HUES6 (cell line): ENCODE results near the gene KDR.
A peak's percentile ranks its signal among the peaks of the same experiment; 100 is the strongest.

Source experiments
- H3K27ac ChIP-seq: 2 replicates; pipeline ENCODE4 v1.7.0; 2013; ENCODE audit warnings: low read depth, mild to moderate bottlenecking, low read length, inconsistent platforms
- H3K27me3 ChIP-seq: 2 replicates; pipeline ENCODE4 v1.6.1; 2013; ENCODE audit warnings: low read length; ENCODE audit not compliant: control insufficient read depth, insufficient read depth
- H3K36me3 ChIP-seq: 2 replicates; pipeline ENCODE4 v1.6.1; 2013; ENCODE audit warnings: low read length; ENCODE audit not compliant: control insufficient read depth, insufficient read depth
- H3K4me1 ChIP-seq: 2 replicates; pipeline ENCODE4 v1.6.1; 2013; ENCODE audit warnings: low read length; ENCODE audit not compliant: control insufficient read depth, insufficient read depth
- H3K4me3 ChIP-seq: 2 replicates; pipeline ENCODE4 v1.5.1; 2013; ENCODE audit warnings: low read depth, low read length
- H3K9ac ChIP-seq: one replicate; pipeline ENCODE4 v1.6.1; 2013; ENCODE audit warnings: mild to moderate bottlenecking, low read length
- H3K9me3 ChIP-seq: 2 replicates; pipeline ENCODE4 v1.6.1; 2013; ENCODE audit warnings: low read depth, low read length; ENCODE audit not compliant: control insufficient read depth, insufficient read depth

The KDR gene

GRCh38 chr4:55080174-55080865, 45.1 kb downstream of the KDR start:
- peaks cover 69% of the 10 kb centered on the region for H3K36me3 ChIP-seq
- H3K4me3 ChIP-seq: no peak overlapping the region
- peak overlapping the region; percentile 22 for H3K9ac ChIP-seq
- peaks cover 28% of the 10 kb centered on the region for H3K4me1 ChIP-seq
- H3K27me3 ChIP-seq: no peaks in the 10 kb centered on the region
- H3K9me3 ChIP-seq: no peaks in the 10 kb centered on the region
- H3K27ac ChIP-seq: no peak overlapping the region; the same call in 1 of the 2 replicates

DNA sequence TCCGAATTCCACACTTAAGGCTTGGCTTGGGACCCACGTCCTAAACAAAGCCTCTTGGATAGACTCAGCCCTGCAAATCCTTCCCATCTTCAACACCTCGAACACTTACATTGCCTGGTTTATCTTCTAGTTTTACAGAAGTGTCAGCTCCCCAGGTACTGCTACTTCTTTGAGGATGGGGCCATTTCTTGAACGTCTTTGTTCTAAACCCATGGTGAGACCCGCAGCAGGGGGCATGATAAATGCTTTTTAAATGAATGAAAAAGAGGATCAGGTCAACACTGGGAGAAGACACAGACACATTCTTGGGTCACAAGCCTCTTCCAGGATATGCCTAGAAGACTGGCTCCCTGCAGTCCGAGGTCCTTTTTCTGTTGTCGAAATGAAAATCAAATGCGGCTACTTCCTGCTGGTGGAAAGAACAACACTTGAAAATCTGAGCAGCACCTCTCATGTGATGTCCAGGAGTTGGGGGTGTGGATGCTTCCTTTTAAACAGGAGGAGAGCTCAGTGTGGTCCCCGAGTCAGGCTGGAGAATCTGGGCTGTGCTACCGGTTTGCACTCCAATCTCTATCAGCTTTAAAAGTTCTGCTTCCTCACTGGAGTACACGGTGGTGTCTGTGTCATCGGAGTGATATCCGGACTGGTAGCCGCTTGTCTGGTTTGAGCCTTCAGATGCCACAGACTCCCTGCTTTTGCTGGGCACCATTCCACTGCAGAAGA, 45.8 kb downstream of the KDR start:
- peak overlapping the region; percentile 34 for H3K9ac ChIP-seq
- peak overlapping the region; percentile 16; the same call in 1 of the 2 replicates for H3K27ac ChIP-seq
- H3K36me3 ChIP-seq: peaks cover 62% of the 10 kb centered on the region
- H3K4me3 ChIP-seq: no peak overlapping the region
- H3K9me3 ChIP-seq: no peaks in the 10 kb centered on the region
- H3K27me3 ChIP-seq: no peaks in the 10 kb centered on the region
- H3K4me1 ChIP-seq: peaks cover 31% of the 10 kb centered on the region

- H3K4me3 ChIP-seq: no peak overlapping the region
- H3K27me3 ChIP-seq: no peaks in the 10 kb centered on the region
- peak overlapping the region; percentile 16; the same call in 1 of the 2 replicates for H3K27ac ChIP-seq
- H3K4me1 ChIP-seq: peaks cover 31% of the 10 kb centered on the region
- H3K9ac ChIP-seq: peak overlapping the region; percentile 34
- H3K36me3 ChIP-seq: peaks cover 56% of the 10 kb centered on the region
- no peaks in the 10 kb centered on the region for H3K9me3 ChIP-seq
Measured at GRCh38 chr4:55078987-55079386, 46.4 kb downstream of the KDR start.

DNA sequence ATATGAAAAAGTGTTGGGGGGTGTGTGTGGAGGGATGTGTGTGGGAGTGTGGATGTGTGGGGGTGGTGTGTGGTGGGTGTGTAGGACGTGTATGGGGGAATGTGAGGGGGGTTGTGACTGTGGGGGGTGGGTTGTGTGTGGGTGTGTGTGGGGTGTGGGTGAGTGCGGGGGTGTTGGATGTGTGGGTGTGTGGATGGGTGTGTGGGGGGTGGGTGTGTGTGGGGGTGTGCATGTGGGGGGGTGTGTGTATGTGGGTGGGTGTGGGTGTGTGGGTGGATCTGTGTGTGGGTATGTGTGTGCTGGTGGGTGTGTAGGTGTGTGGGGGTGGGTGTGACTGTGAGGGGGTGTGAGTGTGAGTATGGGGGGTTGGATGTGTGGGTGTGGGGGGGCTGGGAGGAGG, 47.8 kb downstream of the KDR start:
- Histone ChIP-seq H3K36me3 (peaks cover 42% of the 10 kb centered on the region), H3K27ac (no peak overlapping the region), H3K9me3 (no peaks in the 10 kb centered on the region), H3K9ac (no peak overlapping the region), H3K4me1 (peaks cover 36% of the 10 kb centered on the region), H3K27me3 (no peaks in the 10 kb centered on the region), H3K4me3 (no peak overlapping the region)

DNA sequence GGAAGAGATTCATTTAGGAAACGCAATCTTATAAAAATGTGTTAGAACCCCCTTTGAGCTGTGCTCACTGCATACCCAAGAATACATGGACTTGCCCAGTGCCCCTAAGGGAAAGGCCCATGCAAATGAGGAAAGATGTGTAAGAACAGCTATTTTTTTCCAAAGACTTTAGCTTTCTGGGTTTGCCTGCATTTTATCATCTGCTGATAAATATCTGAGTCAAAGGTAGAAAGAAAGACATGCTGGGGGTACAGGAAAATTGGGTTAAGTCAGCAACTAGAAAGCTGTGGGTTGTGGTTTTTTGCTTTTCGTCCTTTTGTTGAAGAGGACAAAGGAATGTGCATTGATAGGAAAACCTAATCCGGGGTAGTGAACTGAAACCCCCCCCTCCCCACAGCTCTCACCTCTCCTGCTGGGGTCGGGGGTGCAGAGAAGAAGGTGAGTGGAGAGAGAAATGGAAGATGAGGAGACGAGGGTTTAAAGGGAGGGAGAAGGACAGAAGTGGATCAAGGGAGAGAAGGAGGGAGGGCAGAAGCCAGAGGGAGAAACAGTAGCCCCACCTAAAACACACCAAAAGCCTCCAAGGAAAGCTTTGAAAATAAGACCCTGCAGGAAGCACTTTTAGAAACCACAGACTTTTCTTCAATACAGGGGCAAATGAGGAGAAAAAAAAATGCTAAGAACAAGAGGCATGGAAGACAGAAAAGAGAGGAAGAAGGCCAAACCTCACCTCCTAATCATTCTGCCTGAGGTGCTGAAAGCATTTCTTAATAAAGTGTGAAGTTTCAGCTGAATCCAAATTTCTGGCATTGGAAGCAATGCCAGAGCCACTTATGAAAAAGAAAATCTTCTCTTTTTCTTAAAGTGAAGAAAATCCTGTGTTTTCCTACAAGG, 49.3 kb downstream of the KDR start:
- Histone ChIP-seq H3K36me3 (peaks cover 28% of the 10 kb centered on the region), H3K9me3 (no peaks in the 10 kb centered on the region), H3K9ac (peak overlapping the region; percentile 7), H3K27ac (peak overlapping the region; percentile 70; the same call in 1 of the 2 replicates), H3K4me1 (peaks cover 36% of the 10 kb centered on the region), H3K27me3 (no peaks in the 10 kb centered on the region), H3K4me3 (no peak overlapping the region; the same call in 1 of the 2 replicates)

DNA sequence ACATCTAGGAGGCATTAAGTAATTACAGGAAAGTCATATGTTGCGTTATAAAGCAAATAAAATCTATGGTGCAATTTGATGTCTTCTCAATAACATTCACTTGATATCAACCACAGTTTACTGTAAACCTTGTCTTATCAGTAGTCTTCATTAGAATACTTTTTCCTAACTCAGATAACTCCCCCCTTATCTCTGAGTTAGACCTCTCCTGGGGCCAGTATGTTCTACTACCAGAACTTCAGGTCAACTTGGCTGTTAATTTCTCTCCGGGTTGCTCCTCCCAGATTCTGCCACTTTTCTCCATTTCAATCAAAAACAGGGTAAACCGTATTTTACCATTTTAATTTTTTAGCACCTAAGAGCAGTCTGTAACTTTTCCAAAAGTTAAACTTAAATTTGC, 50.0 kb downstream of the KDR start:
- Histone ChIP-seq H3K27ac (peak overlapping the region; percentile 70; the same call in 1 of the 2 replicates), H3K4me3 (no peak overlapping the region), H3K36me3 (peaks cover 24% of the 10 kb centered on the region), H3K27me3 (no peaks in the 10 kb centered on the region), H3K9me3 (no peaks in the 10 kb centered on the region), H3K9ac (peak overlapping the region; percentile 7), H3K4me1 (peaks cover 33% of the 10 kb centered on the region)

- Histone ChIP-seq H3K4me1 (peaks cover 25% of the 10 kb centered on the region), H3K9ac (no peak overlapping the region), H3K36me3 (peaks cover 14% of the 10 kb centered on the region), H3K9me3 (no peaks in the 10 kb centered on the region), H3K27ac (no peak overlapping the region), H3K4me3 (no peak overlapping the region), H3K27me3 (no peaks in the 10 kb centered on the region)
Measured at GRCh38 chr4:55074386-55074785, 51.0 kb downstream of the KDR start.

DNA sequence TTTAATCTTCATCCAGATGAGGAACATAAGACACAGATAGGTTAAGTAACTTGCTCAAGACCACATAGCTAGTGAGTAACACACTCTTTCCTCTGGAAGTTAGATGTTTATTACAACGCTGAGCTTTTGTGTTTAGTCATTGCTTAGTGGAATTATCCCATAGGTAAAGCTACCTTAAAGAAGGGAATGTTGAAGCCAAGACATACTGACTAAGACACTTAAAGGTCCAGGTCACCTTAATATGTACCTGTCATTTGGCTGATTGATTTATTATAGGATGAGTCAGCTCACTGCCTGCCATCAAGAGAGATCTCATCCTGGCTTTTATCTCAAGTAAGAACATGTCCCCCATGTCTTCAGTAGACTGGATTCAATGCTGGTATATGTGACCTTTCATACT, 53.4 kb downstream of the KDR start:
- H3K27ac ChIP-seq: no peak overlapping the region
- no peaks in the 10 kb centered on the region for H3K9me3 ChIP-seq
- H3K4me1 ChIP-seq: peaks cover 27% of the 10 kb centered on the region
- no peak overlapping the region for H3K9ac ChIP-seq
- no peaks in the 10 kb centered on the region for H3K36me3 ChIP-seq
- no peaks in the 10 kb centered on the region for H3K27me3 ChIP-seq
- no peak overlapping the region for H3K4me3 ChIP-seq

- Histone ChIP-seq H3K36me3 (no peaks in the 10 kb centered on the region), H3K27me3 (no peaks in the 10 kb centered on the region), H3K9me3 (no peaks in the 10 kb centered on the region)
Measured at GRCh38 chr4:55069248-55069647, 56.1 kb downstream of the KDR start.

GRCh38 chr4:55068522-55068921, 56.9 kb downstream of the KDR start:
- no peaks in the 10 kb centered on the region for H3K36me3 ChIP-seq
- no peak overlapping the region for H3K4me3 ChIP-seq
- no peaks in the 10 kb centered on the region for H3K27me3 ChIP-seq
- no peak overlapping the region for H3K27ac ChIP-seq
- H3K4me1 ChIP-seq: peaks cover 7% of the 10 kb centered on the region
- no peaks in the 10 kb centered on the region for H3K9me3 ChIP-seq
- H3K9ac ChIP-seq: no peak overlapping the region

More at GRCh38 chr4:55069248-55069647, 56.1 kb downstream of the KDR start:
- H3K27ac ChIP-seq: no peak overlapping the region
- H3K9ac ChIP-seq: no peak overlapping the region
- peaks cover 11% of the 10 kb centered on the region for H3K4me1 ChIP-seq
- H3K4me3 ChIP-seq: no peak overlapping the region
